ENCODE results near the gene TMEM243. TPM values are rescaled to one million over a fixed set of nuclear protein-coding genes. Genes with fewer than 3 reads are reported as not detected.

Gene TMEM243
- total RNA-seq, 1 experiment from 2014 or later, result 15.4 TPM

DNA sequence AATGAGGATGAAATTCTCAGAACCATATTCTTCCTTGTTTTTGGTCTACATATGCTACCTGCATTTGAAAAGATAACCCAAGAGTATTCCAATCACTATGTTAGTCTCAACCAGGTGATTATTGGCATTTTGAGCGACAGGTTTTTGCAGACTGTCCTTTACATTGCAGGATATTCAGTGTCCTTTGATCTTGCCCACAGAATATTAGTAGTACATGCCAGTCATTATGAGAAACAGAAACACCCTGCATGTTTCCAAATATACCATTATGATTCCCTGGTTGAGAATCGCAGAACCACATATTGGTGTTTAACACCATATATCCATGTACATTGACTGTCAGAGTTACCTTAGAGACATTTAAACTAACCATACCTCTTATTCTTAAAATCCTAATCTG lies 30.6 kb downstream of the TMEM243 start:
- H3K27me3 ChIP-seq (ENCODE audit: control insufficient read depth, insufficient read depth, low read length), result no peaks in the 10 kb centered on the region
- no peak for DNase-seq (ENCODE audit: low read depth, low spot score)
- ChIA-PET CTCF (no interaction called here), POLR2A (no interaction called here)
- intact Hi-C loops (cut with micrococcal nuclease; ENCODE audit: unreplicated experiment), result no loop called here
- TF ChIP-seq TCF7L2 (IDR thresholded peaks at IDR 0.05; ENCODE audit: low read depth, low read length) (no peak), SIN3A (IDR thresholded peaks at IDR 0.05; ENCODE audit: borderline replicate concordance, insufficient read depth, low read depth, low read length) (no peak), POLR2AphosphoS5 (IDR thresholded peaks at IDR 0.05; ENCODE audit: low read depth, low read length) (no peak)
- TF ChIP-seq, protein P1, sequence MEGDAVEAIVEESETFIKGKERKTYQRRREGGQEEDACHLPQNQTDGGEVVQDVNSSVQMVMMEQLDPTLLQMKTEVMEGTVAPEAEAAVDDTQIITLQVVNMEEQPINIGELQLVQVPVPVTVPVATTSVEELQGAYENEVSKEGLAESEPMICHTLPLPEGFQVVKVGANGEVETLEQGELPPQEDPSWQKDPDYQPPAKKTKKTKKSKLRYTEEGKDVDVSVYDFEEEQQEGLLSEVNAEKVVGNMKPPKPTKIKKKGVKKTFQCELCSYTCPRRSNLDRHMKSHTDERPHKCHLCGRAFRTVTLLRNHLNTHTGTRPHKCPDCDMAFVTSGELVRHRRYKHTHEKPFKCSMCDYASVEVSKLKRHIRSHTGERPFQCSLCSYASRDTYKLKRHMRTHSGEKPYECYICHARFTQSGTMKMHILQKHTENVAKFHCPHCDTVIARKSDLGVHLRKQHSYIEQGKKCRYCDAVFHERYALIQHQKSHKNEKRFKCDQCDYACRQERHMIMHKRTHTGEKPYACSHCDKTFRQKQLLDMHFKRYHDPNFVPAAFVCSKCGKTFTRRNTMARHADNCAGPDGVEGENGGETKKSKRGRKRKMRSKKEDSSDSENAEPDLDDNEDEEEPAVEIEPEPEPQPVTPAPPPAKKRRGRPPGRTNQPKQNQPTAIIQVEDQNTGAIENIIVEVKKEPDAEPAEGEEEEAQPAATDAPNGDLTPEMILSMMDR (IDR thresholded peaks at IDR 0.05), result no peak
- TF ChIP-seq, protein P2, sequence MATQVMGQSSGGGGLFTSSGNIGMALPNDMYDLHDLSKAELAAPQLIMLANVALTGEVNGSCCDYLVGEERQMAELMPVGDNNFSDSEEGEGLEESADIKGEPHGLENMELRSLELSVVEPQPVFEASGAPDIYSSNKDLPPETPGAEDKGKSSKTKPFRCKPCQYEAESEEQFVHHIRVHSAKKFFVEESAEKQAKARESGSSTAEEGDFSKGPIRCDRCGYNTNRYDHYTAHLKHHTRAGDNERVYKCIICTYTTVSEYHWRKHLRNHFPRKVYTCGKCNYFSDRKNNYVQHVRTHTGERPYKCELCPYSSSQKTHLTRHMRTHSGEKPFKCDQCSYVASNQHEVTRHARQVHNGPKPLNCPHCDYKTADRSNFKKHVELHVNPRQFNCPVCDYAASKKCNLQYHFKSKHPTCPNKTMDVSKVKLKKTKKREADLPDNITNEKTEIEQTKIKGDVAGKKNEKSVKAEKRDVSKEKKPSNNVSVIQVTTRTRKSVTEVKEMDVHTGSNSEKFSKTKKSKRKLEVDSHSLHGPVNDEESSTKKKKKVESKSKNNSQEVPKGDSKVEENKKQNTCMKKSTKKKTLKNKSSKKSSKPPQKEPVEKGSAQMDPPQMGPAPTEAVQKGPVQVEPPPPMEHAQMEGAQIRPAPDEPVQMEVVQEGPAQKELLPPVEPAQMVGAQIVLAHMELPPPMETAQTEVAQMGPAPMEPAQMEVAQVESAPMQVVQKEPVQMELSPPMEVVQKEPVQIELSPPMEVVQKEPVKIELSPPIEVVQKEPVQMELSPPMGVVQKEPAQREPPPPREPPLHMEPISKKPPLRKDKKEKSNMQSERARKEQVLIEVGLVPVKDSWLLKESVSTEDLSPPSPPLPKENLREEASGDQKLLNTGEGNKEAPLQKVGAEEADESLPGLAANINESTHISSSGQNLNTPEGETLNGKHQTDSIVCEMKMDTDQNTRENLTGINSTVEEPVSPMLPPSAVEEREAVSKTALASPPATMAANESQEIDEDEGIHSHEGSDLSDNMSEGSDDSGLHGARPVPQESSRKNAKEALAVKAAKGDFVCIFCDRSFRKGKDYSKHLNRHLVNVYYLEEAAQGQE (IDR thresholded peaks at IDR 0.05; ENCODE audit: insufficient read depth in 1 of 2, low read depth in 2 of 2, low read length in 1 of 2), result no peak
- no peaks in the 10 kb centered on the region for H3K4me1 ChIP-seq (ENCODE audit: control insufficient read depth, insufficient read depth, low read length)
- in situ Hi-C loops (cut with HindIII; ENCODE audit: low pct_unique_long_range_greater_than_20kb, low sequenced_read_pairs), result no loop called here
- H3K36me3 ChIP-seq (ENCODE audit: control insufficient read depth, insufficient read depth, low read length), result peaks cover 86% of the 10 kb centered on the region
- H3K9me3 ChIP-seq (ENCODE audit: control insufficient read depth, insufficient read depth, low read depth, low read length), result no peaks in the 10 kb centered on the region
- ATAC-seq, result no peak
- H3K4me3 ChIP-seq (ENCODE audit: low read depth in 2 of 2, low read length in 2 of 2), result no peak overlapping the region
- H3K27ac ChIP-seq (ENCODE audit: low read length), result no peak overlapping the region
- no TSS peak for BruUV-seq (replicated peaks)

DNA sequence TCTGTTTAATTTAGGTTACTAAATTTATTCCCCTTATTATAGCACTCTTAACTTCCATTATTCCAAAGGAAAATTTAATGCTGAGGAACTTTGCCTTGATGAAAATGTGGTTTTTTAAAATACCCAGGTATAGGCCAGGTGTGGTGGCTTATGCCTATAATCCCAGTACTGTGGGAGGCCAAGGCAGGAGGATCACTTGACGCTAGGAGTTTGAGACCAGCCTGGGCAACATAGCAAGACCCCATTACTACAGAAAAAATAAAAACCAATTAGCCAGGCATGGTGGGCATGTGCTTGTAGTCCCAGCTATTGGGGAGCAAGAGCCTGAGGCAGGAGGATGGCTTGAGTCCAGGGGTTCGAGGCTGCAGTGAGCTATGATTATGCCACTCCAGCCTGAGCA lies 32.4 kb downstream of the TMEM243 start:
- ChIA-PET POLR2A (no interaction called here), CTCF (no interaction called here)
- no peaks in the 10 kb centered on the region for H3K9me3 ChIP-seq (ENCODE audit: control insufficient read depth, insufficient read depth, low read depth, low read length)
- intact Hi-C loops (cut with micrococcal nuclease; ENCODE audit: unreplicated experiment) (no loop called here), in situ Hi-C loops (cut with HindIII; ENCODE audit: low pct_unique_long_range_greater_than_20kb, low sequenced_read_pairs) (no loop called here)
- no peaks in the 10 kb centered on the region for H3K4me1 ChIP-seq (ENCODE audit: control insufficient read depth, insufficient read depth, low read length)
- H3K27me3 ChIP-seq (ENCODE audit: control insufficient read depth, insufficient read depth, low read length), result no peaks in the 10 kb centered on the region
- no peak overlapping the region for H3K27ac ChIP-seq (ENCODE audit: low read length)
- H3K4me3 ChIP-seq (ENCODE audit: low read depth in 2 of 2, low read length in 2 of 2), result no peak overlapping the region
- ATAC-seq (no peak), DNase-seq (ENCODE audit: low read depth, low spot score) (no peak)
- TF ChIP-seq POLR2AphosphoS5 (IDR thresholded peaks at IDR 0.05; ENCODE audit: low read depth, low read length) (no peak), TCF7L2 (IDR thresholded peaks at IDR 0.05; ENCODE audit: low read depth, low read length) (no peak)
- TF ChIP-seq, protein P1 (IDR thresholded peaks at IDR 0.05), result no peak
- TF ChIP-seq, protein P2 (IDR thresholded peaks at IDR 0.05; ENCODE audit: insufficient read depth in 1 of 2, low read depth in 2 of 2, low read length in 1 of 2), result no peak
- BruUV-seq (replicated peaks), result no TSS peak
- peaks cover 85% of the 10 kb centered on the region for H3K36me3 ChIP-seq (ENCODE audit: control insufficient read depth, insufficient read depth, low read length)
